NCI-H1930 (cell line): Measurements from ENCODE around the gene FHIT.

Experiments
- DNase-seq, 2 experiments: peaks; one replicate each; lab custom pipeline; 2025; lab: John Stamatoyannopoulos, UW

FHIT gene

DNA sequence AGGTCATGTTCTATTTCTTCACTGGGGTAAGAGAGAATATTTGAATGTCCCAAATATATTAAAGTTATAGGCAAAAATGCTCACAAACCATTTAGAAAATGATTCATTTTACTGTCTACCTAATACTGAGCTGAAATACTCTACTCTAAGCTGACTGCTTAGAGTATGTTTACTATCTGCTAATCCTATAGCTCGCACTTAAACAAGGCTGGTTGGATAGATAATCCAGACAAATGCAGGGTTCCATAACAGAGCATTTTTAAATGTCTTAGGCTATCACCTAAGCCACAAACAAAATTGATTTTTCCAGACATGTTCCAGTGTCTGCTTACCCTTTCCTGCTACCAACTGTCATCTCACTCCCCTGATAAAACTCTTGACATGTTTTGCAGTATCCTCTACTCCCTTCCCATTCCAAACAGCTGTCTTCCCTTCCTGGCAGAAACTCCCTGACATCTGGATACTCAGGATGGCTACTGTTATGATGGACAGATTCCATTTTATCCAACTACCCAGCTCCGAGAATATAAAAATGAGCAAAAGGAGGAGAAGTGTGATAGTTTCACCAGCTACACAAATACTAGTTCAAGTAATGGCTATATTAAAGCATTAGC is 1034.7 kb downstream of the FHIT start:
- DNase-seq, result no peak

DNA sequence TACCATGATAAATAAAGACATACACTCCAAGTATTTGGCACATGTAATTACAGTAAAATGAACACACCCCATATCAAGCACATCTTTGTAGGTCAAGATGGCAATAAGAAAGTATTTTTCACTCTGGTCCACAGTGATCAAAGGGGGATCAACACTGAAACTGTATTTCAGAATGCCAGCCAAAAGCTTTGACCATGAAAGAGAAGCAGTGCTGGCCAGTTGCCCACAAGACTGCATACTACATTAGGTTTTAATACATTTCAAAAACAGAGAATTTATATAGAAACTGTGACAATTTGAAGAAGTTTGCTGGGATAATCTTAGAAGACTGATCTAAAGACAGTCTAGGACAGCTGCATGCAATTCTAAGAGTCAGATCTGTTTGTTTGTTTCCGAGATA is 1035.3 kb downstream of the FHIT start:
- no peak for DNase-seq

DNA sequence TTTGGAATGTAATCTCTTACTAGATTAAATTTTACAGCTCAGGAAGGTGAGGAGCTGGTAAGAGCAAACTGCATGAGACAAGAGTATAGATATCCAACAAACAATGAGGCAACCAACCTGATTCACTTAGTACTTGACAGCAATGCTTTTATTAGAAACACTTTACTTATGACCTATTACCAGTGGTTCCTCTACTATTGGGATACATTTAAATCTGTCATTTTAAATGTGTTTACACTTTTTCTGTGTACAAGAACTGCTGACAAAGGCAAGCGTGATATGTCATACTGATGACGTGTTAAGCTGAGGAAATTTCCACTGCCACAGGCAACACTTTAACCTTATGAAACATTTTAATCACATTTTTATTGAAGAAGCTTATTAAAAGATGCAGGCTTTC is 1043.3 kb downstream of the FHIT start:
- no peak for DNase-seq

DNA sequence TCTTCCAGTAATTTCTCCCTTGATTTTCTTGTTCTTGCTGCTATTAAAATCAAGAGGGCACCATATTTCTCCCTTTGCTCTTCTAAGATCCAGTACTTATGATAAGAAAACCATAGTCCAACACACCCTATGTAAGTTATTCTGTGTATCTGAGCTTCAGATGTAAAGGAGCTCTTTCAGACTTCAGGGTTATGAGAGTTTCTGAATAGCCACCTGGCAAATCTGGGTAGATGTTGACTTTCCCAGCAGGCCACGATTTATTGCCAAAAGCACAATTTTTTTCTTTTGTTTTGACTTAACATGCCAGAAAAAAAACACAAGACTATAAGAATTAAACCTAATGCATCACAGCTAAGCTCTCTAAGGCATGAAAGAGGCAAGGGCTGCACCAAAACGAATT is 1045.0 kb downstream of the FHIT start:
- DNase-seq, result no peak

DNA sequence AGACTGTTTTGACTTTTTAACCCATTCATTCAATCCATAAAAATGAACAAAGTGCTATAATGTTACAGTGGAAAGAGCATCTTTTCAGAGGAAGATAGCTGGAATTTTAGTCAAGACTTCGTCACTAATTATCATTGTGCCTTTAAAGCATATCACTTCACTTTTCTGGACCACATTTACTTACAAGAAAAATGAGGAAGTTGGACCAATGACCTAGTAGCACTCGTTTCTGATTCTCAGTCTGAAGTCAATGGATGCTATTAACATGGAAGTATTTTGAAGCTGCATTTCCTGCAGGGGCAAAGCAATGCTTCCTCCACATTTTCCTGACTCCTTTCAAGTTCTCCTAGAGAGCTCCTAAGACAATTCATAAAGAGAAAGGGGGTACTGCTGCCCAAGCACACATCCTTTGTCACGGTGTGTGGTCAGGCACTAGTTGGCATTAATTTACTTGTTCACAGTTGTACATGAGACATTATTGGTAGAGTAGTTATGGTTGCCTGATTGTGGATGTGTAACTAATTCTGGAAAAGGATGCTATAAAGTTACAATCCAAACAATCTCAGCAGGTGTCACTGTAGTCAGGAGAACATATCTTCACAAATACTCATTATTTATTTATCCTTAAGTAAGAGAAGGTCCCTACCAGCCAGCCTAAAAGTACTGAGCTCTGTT is 1049.1 kb downstream of the FHIT start:
- DNase-seq, result no peak

DNA sequence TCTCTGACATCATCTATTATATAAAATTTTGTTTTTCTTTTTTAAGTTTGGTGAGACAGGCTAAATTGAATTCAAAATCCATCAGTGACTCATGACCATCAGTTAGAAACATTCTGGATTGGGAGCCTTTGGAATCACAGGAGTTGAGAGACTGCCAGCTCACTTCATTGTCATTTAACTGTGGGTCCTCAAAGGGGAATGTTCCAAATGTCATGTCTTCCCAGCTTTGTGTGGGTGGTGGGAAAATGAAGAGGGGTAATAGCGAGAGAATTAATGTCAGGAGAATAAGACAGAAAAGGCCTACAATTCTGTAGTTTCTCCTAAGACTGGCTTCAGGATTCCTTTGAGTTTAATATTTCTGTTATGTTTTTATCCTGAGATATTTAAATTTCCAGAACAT is 1051.9 kb downstream of the FHIT start:
- DNase-seq, result no peak

DNA sequence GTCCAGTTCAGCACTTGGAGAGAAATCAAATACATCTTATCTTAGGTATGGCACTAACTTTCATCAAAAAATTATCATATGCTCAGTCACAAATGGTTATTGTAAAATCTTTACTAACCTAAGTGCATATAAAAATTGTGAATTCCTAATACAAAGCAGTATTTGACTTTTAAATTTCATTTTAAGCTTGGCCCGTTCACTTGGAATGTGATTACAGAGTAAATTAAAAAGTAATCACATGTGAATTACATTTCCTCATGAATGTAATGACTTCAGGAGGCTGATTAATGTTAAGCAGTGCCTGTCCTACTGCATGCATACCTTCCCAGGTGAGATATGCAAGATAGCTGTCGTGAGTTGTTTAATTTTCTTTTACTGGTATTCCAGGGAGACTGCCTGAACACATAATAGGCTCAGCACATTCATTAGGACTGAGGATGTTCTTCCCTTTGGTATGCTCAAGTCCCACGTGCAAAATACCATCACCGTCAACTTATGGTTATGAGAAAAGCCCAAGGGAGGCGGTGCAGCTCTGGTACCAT is 1053.0 kb downstream of the FHIT start:
- DNase-seq, result no peak

DNA sequence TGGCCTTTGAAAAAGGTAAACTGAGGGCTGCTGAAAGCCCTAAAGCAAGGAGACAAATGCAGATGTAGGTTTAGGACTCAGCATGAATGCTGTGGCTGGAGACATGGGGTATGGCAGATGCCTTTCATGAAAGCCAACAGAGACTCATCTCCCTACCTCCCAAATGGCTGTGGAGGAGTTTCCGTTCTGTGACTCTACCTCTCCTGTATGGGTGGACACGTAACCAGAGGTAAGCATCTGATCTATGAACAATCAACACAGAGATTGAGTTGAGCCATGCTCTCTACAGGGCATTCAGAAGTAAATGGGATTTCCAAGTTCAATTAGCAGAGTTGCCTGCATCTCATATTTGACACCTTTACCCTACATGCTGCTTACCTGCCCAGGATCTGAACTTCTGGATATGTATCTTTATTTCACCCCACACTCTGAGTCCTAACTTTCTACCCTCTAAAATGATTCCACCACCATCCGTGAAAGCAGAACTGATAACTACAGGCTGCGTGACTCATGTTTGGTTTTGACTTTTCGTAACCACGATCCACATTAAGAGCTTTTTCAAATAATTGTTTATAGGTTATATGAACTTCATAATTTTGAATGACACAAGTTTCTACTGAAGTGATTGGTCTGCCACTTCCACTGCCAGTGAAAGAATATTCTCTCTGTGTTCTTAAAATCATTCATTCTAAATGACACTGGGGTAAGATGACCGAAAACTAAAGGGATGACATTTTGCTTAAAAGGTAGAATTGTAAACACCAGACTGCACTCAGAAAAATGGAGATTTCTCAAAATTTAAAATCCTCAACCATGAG is 1058.7 kb downstream of the FHIT start:
- DNase-seq, result no peak

DNA sequence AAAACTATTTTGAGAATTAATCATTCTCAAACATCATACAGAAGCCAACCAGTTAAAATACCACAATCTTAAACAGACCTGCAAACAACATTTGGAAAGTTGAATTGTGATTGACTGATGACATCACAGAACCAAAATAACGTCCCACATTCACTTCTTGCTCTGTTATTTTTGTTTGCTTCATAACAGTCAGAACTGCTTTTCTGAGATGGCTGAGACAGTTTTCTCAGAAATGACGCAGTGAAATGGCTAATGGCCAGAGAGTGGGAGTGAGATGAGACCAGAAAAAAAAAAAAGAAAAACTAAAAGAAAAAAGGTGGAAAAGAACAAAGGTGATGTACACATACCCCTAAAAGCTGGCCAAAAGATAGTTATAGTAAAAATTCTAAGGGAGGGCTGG is 1061.2 kb downstream of the FHIT start:
- no peak for DNase-seq

DNA sequence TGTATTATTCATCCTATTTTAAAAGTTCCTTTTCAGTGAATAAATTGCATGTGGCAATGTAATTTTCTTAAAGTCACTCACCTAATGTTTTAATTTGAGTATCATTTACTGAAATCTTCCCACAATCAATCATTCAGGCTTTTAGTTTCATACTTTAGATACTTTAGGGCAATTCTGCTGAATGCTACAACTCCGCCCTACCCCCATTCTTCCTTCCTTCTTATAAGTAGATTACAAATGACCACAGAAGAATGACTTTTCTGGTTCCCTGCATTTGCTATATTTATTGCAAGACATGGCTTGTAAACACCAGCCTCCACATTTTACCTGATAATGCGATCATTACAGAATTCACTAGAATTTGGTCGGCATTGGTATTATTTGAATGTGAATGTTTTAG is 1061.9 kb downstream of the FHIT start:
- DNase-seq, result no peak

DNA sequence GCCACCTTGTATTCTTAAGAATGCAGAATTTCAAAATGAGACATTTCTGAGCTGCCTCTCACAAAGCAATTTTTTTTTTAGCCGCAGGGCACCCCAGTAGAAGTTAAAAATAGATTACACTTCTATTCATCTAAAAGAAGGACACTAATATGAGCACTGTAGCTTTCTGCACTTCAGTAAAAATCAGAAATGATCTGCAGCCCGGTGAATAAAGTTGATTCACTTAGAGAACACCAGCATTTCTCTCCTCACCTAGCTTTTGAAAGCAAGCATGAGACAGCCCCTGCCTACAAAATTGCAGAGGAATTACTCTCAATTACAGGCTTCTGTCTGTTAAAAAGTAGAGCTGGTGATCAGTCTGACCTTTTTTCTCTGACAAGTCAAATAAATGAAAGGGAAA is 1062.4 kb downstream of the FHIT start:
- no peak for DNase-seq

DNA sequence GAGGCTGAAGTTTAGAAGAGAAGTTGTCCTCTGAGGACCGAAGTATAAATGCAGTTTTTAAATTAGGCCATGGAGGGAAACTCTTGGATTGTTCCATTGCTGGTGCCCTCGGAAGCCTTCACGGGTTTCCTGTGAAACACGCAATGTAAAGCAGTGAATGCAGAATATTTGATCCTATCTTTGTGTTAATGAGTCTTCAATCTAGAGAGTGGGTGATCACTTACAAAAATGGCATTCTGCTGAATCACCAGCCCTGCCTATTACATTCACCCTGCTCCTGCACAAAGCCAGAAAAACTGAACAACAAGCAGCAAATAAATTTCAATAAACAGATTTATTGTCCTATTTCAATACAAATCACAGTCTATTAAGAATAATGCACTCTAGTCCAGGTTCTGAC is 1063.9 kb downstream of the FHIT start:
- no peak for DNase-seq

DNA sequence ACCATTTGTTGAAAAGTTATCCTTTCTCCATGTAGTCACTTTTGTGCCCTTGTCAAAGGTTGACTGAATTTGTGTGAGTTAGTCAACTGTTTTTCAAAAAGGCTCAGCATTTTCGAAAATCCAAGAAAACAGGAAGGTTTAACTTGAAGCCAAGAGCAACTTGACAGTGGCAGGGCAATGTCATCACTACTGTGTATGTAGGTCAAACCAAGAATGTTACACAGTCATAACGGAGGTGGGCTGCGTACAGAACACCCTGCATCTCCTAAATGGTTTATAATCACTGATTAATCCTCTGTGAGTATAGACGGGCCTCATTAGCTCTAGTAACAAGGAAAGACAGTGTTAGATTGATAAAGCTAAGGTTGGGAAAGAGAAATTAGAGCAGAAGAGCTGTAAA is 1064.9 kb downstream of the FHIT start:
- DNase-seq, result no peak

DNA sequence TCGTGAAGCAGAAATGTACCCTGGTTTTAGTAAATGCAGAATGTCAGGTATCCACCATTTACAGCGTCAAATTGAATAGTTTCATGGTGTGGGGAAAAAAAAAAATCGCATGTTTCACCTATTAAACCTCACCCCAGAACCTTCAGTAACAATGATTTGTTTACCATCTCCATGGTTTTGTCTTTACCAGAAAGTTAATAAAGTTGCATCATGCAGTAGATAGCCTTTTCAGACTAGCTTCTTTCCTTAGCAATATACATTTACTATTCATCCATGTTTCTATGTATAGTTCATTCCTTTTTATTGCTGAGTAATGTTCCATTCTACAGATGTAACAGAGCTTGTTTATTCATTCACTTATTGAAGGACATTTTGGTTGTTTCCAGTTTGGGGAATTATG is 1066.1 kb downstream of the FHIT start:
- DNase-seq, result no peak

DNA sequence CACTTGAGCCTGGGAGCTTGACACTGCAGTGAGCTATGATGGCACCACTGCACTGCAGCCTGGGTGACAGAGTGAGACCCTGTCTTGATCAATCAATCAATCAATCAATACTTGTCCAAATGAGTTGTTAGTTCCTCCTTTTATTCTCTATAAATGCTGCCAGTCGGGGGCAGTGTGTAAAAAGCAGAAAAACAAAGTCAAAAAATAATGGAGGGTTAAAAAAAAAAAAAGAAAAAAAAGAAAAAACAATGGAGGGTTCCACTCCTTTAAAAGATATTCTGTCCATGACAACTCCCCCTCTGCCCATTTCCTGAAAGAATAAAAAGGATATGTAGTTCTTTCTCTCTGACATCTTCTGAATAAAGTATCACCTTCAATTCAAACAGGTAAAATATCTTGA is 1068.6 kb downstream of the FHIT start:
- DNase-seq, result no peak

DNA sequence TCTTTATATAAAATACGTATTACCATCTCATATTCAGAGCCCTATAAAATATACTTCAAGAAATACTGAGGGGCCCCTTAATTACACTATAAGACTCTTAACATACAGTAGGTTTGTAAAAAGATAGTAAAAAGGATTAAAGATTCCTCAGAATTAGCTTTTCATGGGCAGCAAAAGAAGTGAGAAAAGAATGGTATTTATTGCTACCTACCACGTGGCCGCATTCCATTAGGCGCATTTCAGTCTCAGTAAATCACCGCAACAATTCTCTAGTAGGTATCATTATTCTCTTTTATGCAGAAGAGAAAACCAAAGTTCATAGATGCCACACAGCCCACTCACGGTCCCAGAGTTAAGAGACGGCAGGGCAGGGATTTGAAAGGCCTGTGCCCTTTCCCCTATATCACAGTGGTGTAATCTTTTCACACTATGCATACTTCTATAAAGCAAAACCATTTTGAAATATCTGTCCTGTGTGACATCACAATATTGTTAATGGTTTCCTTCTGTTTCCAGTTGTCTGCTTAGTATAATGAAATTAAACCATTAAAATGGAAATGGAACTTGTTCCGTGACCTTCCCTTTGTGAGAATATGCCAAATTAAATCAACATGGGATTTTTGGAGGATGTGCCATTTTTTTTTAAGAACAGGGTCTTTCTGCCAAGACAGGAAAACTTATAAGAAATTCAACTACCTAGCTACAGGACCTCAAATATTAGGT is 1072.2 kb downstream of the FHIT start:
- no peak for DNase-seq

DNA sequence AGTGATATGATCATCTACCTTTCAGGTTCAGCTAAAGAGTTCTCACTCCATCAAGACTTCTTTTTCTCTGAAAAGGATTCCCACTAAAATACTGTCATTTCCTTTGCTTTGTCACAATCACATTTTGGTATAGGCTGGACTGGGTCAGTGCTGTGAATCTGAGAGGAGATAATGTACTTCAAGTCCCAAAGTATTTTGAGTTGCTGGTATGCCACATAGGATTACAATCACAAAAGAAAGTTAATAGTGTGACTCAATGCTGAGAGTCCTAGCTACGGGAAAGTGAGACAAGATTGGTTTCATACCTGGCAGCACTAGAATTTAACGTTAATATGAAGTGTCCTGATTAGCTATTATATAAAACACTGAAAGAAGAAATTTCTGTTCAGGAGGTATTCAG is 1073.5 kb downstream of the FHIT start:
- no peak for DNase-seq

DNA sequence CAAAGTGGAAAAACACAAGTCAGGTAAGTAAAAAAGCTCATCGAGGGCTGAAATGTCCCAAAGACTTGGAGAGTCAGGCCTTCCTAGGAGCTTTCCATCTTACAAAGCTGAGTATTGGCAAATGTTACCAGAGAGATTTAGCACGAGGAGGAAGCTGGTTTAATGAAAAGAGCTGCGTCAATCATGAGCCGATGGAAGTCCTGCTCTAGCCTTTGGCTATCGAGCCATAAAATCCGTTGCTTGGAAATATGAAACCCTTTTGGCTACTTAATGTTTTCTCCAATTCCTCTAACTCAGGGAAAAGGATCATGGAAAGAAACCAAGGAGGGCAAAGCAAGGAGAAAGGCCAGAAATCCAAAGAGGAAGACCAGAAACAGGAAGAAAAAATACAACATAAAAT is 1074.6 kb downstream of the FHIT start:
- DNase-seq, result no peak

DNA sequence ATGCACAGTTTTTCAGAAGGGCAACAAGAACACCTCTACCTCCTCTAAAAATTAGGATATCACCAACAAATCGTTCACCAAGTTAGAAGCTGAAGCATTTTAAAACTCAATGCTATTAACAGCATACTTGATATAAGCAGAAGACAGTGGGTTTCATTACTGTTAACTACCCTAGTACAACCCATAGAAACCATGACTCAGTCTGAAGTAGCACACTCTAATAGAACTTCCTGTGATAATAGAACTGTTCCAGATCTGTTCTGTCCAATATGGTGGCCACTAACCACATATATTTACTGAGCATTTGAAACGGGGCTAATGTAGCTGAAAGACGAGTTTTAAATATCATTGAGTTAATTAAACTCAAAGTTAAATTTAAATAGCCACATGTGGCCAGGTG is 1075.6 kb downstream of the FHIT start:
- no peak for DNase-seq

DNA sequence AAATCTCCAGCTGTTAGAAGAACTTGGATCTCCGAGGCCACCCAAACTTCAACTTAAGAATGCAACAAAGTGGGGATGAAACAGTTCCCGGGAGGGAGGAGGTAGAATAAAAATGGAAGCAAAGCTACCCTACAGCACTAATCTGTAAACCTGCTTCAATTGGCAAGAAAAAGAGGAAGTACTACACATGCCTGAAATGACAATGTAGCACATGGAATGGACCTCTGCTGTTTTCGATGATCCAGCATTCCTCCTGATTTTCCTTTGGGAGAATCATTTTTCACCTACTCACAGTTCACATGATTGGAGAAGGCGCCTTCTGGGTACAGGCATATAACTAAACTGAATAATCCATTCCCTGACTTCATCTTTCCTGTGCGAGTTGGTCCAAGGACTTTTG is 1081.5 kb downstream of the FHIT start:
- no peak for DNase-seq

DNA sequence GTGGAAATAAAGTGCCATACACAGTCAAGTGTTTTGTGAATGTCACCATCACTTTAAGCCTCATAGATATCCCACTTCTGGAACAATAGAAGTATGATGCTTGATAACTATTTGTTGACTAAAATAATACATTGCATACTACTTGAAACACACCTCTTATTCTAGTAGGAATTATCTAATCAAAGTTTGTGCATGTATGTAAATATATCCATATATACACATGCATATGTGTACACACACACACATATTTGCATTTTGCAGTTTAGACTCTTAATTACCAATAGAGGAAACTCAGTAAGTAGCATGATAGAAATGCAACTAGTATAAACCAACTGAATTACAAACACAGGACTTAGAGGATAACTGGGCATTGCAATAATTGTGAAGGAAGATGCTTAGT is 1084.1 kb downstream of the FHIT start:
- no peak for DNase-seq
